ENCODE data around the gene YAP1. TPM values are rescaled to one million over a fixed set of nuclear protein-coding genes. Genes with fewer than 3 reads are reported as not detected.
A peak's percentile ranks its signal among the peaks of the same experiment; 100 is the strongest.

YAP1 gene
- total and polyA plus RNA-seq, 8 donors = 22.0 to 400 (median 64.4) TPM

DNA sequence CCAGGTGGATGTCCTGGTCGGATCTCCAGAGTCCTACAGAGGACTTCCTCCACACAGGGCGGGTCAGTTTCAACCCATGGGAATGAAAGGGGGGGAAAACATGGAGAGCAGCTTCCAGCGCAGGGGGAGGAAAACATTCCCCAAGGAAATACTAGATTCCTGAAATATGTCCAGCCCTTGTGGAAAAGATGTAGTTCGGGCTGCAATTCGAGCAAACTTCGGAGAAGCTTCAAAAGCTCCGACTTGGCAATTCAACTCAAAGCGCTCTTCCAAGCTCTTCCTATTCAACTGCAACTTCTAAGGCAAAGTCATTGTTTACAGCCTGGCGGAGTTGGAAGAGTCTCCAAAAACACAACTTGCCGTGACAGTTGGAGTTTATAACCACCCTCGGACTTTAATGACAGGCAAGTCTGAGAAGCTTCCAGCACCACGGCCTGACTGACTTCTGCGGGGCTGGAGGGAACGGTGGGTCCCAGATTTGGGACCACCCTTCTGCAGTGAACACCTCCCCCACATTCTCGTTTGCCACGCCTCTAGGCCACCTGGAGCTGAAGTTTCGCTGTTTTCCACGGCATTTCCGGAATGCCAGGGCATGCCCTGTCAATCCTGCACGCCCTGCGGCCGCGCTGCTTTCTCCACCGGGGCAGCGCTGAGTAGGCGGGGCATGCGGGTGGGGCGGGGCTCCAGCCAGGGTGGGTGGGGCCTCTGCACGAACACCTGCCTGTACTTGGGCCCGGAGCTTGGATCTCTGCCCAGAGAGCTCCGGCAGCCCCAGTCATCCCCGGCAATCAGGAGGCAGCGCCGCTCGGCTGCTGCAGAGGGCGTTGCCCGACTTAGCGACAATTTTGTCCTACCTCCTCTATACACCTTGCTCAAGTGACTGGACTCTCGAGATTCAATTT lies 158.1 kb downstream of the YAP1 start:
- intact Hi-C loops (cut with DNase I; ENCODE audit: low total_unique reads) = no loop called here
- Histone ChIP-seq H3K4me1 (peaks cover 9 to 18% (median 15%) of the 10 kb centered on the region in 4 donors), H3K4me3 (peak overlapping the region; percentile 34 to 49 (median 42)), H3K27ac (peak overlapping the region; percentile 38 to 70 (median 65)), H3K9me3 (no peaks in the 10 kb centered on the region), H3K36me3 (no peaks in the 10 kb centered on the region), H3K27me3 (peaks cover 0 to 18% (median 0%) of the 10 kb centered on the region in 3 donors)
- whole genome bisulfite sequencing, 5 donors = 17 to 24% (median 20%) methylated on average over 37 to 39 of the region's 39 CpGs
- TF ChIP-seq EP300 (IDR thresholded peaks at IDR 0.05) (no peak), POLR2AphosphoS5 (IDR thresholded peaks at IDR 0.05) (peak in 2 of 3 donors; percentile 25 to 62), CTCF (IDR thresholded peaks at IDR 0.05) (peak in 5 of 7 experiments; percentile 28 to 77 (median 60))
- peak; percentile 95 to 97 for DNase-seq

DNA sequence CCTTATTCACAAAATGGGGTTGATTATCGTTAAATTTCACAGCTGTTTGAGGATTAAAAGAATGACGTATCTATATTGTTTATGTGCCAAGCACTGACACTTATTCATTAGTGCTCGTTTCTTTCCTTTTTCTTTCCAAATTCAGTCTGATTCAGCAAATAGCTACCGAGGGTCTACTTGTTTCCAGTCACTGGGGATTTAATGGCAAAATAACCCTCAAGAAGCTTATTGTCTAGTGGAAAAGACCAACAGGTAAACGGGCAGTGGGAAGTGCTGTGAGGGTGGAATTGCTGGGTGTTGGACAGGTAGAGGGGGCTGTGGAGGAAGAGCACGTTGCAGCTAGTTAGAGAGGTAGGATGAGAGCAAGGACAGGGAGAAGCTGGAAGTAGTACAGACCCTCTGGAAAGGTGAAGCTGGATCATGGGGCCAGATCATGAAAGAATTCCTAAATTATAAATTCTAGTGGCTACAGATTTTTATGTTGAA lies 158.8 kb downstream of the YAP1 start:
- Histone ChIP-seq H3K27me3 (peaks cover 0 to 18% (median 0%) of the 10 kb centered on the region in 3 donors), H3K4me3 (peak overlapping the region; percentile 34 to 49 (median 42)), H3K36me3 (no peaks in the 10 kb centered on the region), H3K4me1 (peaks cover 9 to 18% (median 15%) of the 10 kb centered on the region in 4 donors), H3K9me3 (no peaks in the 10 kb centered on the region), H3K27ac (peak overlapping the region in 4 of 5 donors; percentile 33 to 70 (median 43))
- WGBS, 5 donors = 6 to 17% (median 11%) methylated on average over 6 of the region's 6 CpGs
- intact Hi-C loops (cut with DNase I; ENCODE audit: low total_unique reads) = no loop called here
- DNase-seq = no peak
- TF ChIP-seq EP300 (IDR thresholded peaks at IDR 0.05) (no peak), POLR2A (IDR thresholded peaks at IDR 0.05) (no peak), CTCF (IDR thresholded peaks at IDR 0.05) (peak in 1 of 7 experiments; percentile 16), POLR2AphosphoS5 (IDR thresholded peaks at IDR 0.05) (no peak)

- peaks cover 9 to 18% (median 15%) of the 10 kb centered on the region in 4 donors for H3K4me1 ChIP-seq
- TF ChIP-seq CTCF (IDR thresholded peaks at IDR 0.05) = no peak
- no peaks in the 10 kb centered on the region for H3K36me3 ChIP-seq
- no peak for DNase-seq
- no peaks in the 10 kb centered on the region for H3K9me3 ChIP-seq
- intact Hi-C loops (cut with DNase I; ENCODE audit: low total_unique reads) = no loop called here
- 69 to 79% (median 79%) methylated on average over 2 of the region's 2 CpGs for WGBS, 5 donors
- peaks cover 0 to 18% (median 0%) of the 10 kb centered on the region in 3 donors for H3K27me3 ChIP-seq
- H3K4me3 ChIP-seq = no peak overlapping the region
- no peak overlapping the region for H3K27ac ChIP-seq
Measured at GRCh38 chr11:102269927-102270326, 159.7 kb downstream of the YAP1 start.

- Histone ChIP-seq H3K4me1 (peaks cover 9 to 27% (median 21%) of the 10 kb centered on the region in 4 donors), H3K4me3 (no peak overlapping the region), H3K9me3 (no peaks in the 10 kb centered on the region), H3K27ac (no peak overlapping the region), H3K36me3 (no peaks in the 10 kb centered on the region), H3K27me3 (peaks cover 0 to 18% (median 0%) of the 10 kb centered on the region in 3 donors)
- TF ChIP-seq CTCF (IDR thresholded peaks at IDR 0.05) (no peak), POLR2AphosphoS5 (IDR thresholded peaks at IDR 0.05) (no peak), EP300 (IDR thresholded peaks at IDR 0.05) (no peak)
- 57 to 70% (median 61%) methylated on average over 10 of the region's 10 CpGs for WGBS, 5 donors
- intact Hi-C loops (cut with DNase I; ENCODE audit: low total_unique reads) = no loop called here
- no peak for DNase-seq
Measured at GRCh38 chr11:102272047-102272824, 162.0 kb downstream of the YAP1 start.
